A549 (cell line): Measurements from ENCODE around the gene TMEM253.

Experiments used
- BHLHE40 ChIP-seq: IDR thresholded peaks from 2 replicates; pipeline ENCODE4 v1.6.1; 2012; ENCODE audit warnings: low read depth, low read length, inconsistent platforms
- ESRRA ChIP-seq: fragments of 150-350 bp; IDR thresholded peaks from 2 replicates; pipeline ENCODE4 v1.6.1; 2014; ENCODE audit warnings: mild to moderate bottlenecking, low read length, borderline replicate concordance
- KDM5A ChIP-seq: fragments of 200-600 bp; sonication (generic); IDR thresholded peaks from 2 replicates; pipeline ENCODE4 v1.6.1; 2016; ENCODE audit warnings: antibody characterized with exemption, mild to moderate bottlenecking
- MAFK ChIP-seq: fragments of 450-650 bp; IDR thresholded peaks from 2 replicates; pipeline ENCODE4 v1.6.1; 2014; ENCODE audit not compliant: partially characterized antibody
- MAZ ChIP-seq: fragments of 150-350 bp; IDR thresholded peaks from 2 replicates; pipeline ENCODE4 v1.6.1; 2014; ENCODE audit warnings: antibody characterized with exemption, low read depth, low read length, borderline replicate concordance
- TF ChIP-seq, protein P1 (sequence below): fragments of >200 bp; sonication (Bioruptor Twin); formaldehyde crosslinking; IDR thresholded peaks from 3 replicates; pipeline ENCODE4 v1.5.1; 2016
- TF ChIP-seq, protein P2 (sequence below): IDR thresholded peaks from 2 replicates; pipeline ENCODE4 v1.6.1; 2012
- TF ChIP-seq, protein P3 (sequence below): fragments of 450-650 bp; IDR thresholded peaks from 2 replicates; pipeline ENCODE4 v1.6.1; 2014; ENCODE audit warnings: antibody characterized with exemption

- TF ChIP-seq, protein P1, sequence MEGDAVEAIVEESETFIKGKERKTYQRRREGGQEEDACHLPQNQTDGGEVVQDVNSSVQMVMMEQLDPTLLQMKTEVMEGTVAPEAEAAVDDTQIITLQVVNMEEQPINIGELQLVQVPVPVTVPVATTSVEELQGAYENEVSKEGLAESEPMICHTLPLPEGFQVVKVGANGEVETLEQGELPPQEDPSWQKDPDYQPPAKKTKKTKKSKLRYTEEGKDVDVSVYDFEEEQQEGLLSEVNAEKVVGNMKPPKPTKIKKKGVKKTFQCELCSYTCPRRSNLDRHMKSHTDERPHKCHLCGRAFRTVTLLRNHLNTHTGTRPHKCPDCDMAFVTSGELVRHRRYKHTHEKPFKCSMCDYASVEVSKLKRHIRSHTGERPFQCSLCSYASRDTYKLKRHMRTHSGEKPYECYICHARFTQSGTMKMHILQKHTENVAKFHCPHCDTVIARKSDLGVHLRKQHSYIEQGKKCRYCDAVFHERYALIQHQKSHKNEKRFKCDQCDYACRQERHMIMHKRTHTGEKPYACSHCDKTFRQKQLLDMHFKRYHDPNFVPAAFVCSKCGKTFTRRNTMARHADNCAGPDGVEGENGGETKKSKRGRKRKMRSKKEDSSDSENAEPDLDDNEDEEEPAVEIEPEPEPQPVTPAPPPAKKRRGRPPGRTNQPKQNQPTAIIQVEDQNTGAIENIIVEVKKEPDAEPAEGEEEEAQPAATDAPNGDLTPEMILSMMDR: no peak
- TF ChIP-seq MAFK: no peak
- TF ChIP-seq, protein P2, sequence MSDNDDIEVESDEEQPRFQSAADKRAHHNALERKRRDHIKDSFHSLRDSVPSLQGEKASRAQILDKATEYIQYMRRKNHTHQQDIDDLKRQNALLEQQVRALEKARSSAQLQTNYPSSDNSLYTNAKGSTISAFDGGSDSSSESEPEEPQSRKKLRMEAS: no peak
- no peak for TF ChIP-seq MAZ
- TF ChIP-seq KDM5A: no peak
- no peak for TF ChIP-seq ESRRA
- no peak for TF ChIP-seq BHLHE40
- TF ChIP-seq, protein P3, sequence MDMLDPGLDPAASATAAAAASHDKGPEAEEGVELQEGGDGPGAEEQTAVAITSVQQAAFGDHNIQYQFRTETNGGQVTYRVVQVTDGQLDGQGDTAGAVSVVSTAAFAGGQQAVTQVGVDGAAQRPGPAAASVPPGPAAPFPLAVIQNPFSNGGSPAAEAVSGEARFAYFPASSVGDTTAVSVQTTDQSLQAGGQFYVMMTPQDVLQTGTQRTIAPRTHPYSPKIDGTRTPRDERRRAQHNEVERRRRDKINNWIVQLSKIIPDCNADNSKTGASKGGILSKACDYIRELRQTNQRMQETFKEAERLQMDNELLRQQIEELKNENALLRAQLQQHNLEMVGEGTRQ: no peak
These were observed 8.7 kb downstream of the TMEM253 start for GRCh38 chr14:21109377-21110138.
